Keratinocyte (primary cell): ENCODE measurements around the gene PDGFB.

Source experiments
- CTCF ChIP-seq, 3 experiments: IDR thresholded peaks in 1 of 3; conservative IDR thresholded peaks in 1 of 3; optimal IDR thresholded peaks in 1 of 3; 2 replicates in 2 of 3; 3 replicates in 1 of 3; pipeline versions ENCODE3 to v1.5.1; 2011; ENCODE audit warnings: low read length in 3 of 3, mild to moderate bottlenecking in 3 of 3, moderate library complexity in 2 of 3, control low read depth in 1 of 3, inconsistent platforms in 1 of 3; ENCODE audit not compliant: insufficient read depth in 2 of 3; ENCODE audit errors: extremely low read depth in 1 of 3
- EZH2 ChIP-seq: IDR thresholded peaks from one replicate; pipeline ENCODE4 v1.6.1; 2012; ENCODE audit warnings: inconsistent platforms, mild to moderate bottlenecking, low read length, moderate library complexity

DNA sequence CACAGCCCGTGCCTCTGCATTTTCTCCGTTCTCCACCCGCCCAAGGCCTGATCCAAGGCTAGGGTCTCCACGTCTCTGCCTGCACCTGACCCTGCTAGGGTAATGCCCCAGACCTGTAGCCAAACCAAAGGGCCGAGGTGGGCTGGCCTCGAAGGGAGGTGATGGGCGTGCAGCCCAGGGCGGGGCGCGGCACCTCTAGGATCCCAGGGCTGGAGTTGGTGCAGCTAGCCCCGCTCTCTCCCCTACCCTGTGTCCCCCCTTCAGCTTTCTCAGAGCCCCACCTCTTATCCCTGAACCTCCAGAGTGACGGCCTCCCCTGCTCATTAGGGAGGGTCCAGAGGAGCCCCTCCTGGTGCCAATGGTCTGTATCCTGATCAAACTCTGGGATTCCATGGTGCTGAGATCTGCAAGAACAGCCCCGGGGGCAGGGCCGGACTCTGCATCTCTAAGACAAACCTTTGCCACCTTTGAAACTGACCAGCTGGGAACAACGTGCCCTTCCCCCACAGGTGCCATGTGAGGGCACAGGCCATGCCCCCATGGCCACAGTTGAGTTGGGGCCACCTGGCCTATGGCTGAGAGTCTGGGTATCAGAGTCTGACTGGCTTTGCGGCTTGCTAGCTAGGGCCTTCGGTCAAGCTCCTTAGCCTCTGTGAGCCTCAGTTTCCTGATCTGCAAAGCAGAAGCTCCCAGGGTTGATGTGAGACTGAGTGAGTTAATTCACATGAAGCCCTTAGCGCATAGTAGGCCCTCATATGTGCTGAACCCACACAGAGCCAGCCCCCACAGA lies 69.2 kb downstream of the PDGFB start:
- no peak for TF ChIP-seq CTCF (optimal IDR thresholded peaks at IDR 0.05 in 1 of 3, IDR thresholded peaks at IDR 0.05 in 1 of 3, conservative IDR thresholded peaks at IDR 0.05 in 1 of 3; ENCODE audit: extremely low read depth in 1 of 3, insufficient read depth in 2 of 3, low read length in 3 of 3)
- TF ChIP-seq EZH2 = no peak
